SK-N-SH treated with all-trans-retinoic acid at 6 μM for 48 hours (cell line): ENCODE data around the gene NTN1.
"Not testable (repeated sequence)": the region's sequence is repeated elsewhere in the genome, so short reads cannot be mapped to it uniquely, and the experiment has no call there.

Experiments used
- ATAC-seq: fragments of 200-7000 bp; cut with Tn5 transposase; 3 replicates; pipeline ENCODE4 v1.9.1; 2020; ENCODE audit warnings: mild to moderate bottlenecking, moderate library complexity
- ARNTL ChIP-seq: fragments of 450-650 bp; formaldehyde crosslinking; IDR thresholded peaks from 2 replicates; pipeline ENCODE4 v1.5.0; 2020; ENCODE audit warnings: low read depth, mild to moderate bottlenecking, moderate library complexity, borderline replicate concordance
- BACH2 ChIP-seq: fragments of 250-450 bp; sonication (Bioruptor Pico); IDR thresholded peaks from 2 replicates; pipeline ENCODE4 v1.9.0; 2021; ENCODE audit warnings: mild to moderate bottlenecking, borderline replicate concordance
- ESRRG ChIP-seq: fragments of 250-450 bp; sonication (Bioruptor Pico); IDR thresholded peaks from 2 replicates; pipeline ENCODE4 v1.6.1; 2021; ENCODE audit warnings: mild to moderate bottlenecking
- GLIS3 ChIP-seq: fragments of 250-450 bp; sonication (Bioruptor Pico); IDR thresholded peaks from 2 replicates; pipeline ENCODE4 v1.5.0; 2020; ENCODE audit warnings: mild to moderate bottlenecking, moderate library complexity
- OSR1 ChIP-seq: fragments of 250-450 bp; sonication (Bioruptor Pico); IDR thresholded peaks from 2 replicates; pipeline ENCODE4 v1.8.0; 2022; ENCODE audit warnings: moderate library complexity, mild to moderate bottlenecking, inconsistent platforms
- SNAI2 ChIP-seq: fragments of 250-450 bp; sonication (Bioruptor Pico); IDR thresholded peaks from 2 replicates; pipeline ENCODE4 v1.5.0; 2020; ENCODE audit warnings: mild to moderate bottlenecking, moderate library complexity
- TCF4 ChIP-seq: fragments of 250-450 bp; sonication (Bioruptor Pico); IDR thresholded peaks from 2 replicates; pipeline ENCODE4 v1.8.0; 2021; ENCODE audit warnings: mild to moderate bottlenecking, moderate library complexity, borderline replicate concordance
- TOX ChIP-seq: fragments of 250-450 bp; sonication (Bioruptor Pico); IDR thresholded peaks from 2 replicates; pipeline ENCODE4 v1.8.0; 2021; ENCODE audit warnings: mild to moderate bottlenecking, moderate library complexity, borderline replicate concordance
- ZC3H10 ChIP-seq: fragments of 250-450 bp; sonication (Bioruptor Pico); IDR thresholded peaks from 2 replicates; pipeline ENCODE4 v1.5.1; 2021; ENCODE audit warnings: mild to moderate bottlenecking, moderate library complexity
- ZFP3 ChIP-seq: fragments of 250-450 bp; sonication (Bioruptor Pico); IDR thresholded peaks from 2 replicates; pipeline ENCODE4 v1.5.0; 2020; ENCODE audit warnings: mild to moderate bottlenecking, moderate library complexity
- ZFP30 ChIP-seq: fragments of 450-650 bp; formaldehyde crosslinking; IDR thresholded peaks from 2 replicates; pipeline ENCODE4 v1.5.0; 2022; ENCODE audit warnings: mild to moderate bottlenecking, moderate library complexity
- ZNF565 ChIP-seq: fragments of 450-650 bp; formaldehyde crosslinking; conservative IDR thresholded peaks from 2 replicates; pipeline ENCODE4 v1.5.0; 2020; ENCODE audit warnings: low read depth, mild to moderate bottlenecking, moderate library complexity
- ZNF70 ChIP-seq: fragments of 450-650 bp; formaldehyde crosslinking; IDR thresholded peaks from 2 replicates; pipeline ENCODE4 v1.5.0; 2020; ENCODE audit warnings: mild to moderate bottlenecking, moderate library complexity
- TF ChIP-seq, protein P1 (sequence below): fragments of 250-450 bp; sonication (Bioruptor Pico); IDR thresholded peaks from 2 replicates; pipeline ENCODE4 v1.5.1; 2021; ENCODE audit warnings: mild to moderate bottlenecking, moderate library complexity
- TF ChIP-seq, protein P2 (sequence below): fragments of 250-450 bp; sonication (Bioruptor Pico); IDR thresholded peaks from 2 replicates; pipeline ENCODE4 v1.5.0; 2020; ENCODE audit warnings: mild to moderate bottlenecking, moderate library complexity
- TF ChIP-seq, protein P3 (sequence below): fragments of 250-450 bp; sonication (Bioruptor Pico); IDR thresholded peaks from 2 replicates; pipeline ENCODE4 v1.8.0; 2021; ENCODE audit warnings: low read depth, mild to moderate bottlenecking, moderate library complexity, borderline replicate concordance

NTN1 gene

DNA sequence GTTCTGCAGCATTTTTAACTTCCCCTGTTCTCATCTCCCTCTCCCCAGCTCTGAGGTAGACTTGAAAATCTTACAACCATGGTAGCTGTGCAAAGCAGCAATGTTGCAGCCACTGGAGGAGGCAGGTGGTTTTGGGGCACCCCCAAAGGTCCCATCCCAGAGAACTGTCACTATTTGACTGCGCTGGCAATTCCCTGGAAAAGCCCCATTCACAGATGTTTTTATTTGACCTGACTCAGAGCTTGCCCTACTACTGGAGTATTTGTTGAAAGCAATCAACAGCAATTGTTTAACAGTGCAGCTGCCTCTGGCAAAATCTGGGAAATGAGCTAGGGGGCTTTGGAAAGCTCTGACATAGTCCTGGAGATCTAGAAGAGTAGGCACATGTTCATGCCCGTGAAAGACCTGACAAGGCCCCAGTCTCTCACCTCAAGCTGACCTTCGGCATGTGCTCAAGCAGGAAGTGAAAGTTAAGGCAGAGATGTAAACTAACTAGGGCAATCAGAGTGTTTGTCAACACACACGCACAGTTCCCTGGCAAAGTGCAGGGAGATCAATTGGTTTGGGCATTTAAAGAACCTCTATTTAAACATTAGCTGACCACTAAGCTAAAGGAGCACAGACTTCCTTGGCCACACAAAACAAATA lies 36.1 kb upstream of the NTN1 start:
- no peak for ATAC-seq
- TF ChIP-seq TOX (no peak), ZFP30 (CRISPR knock-in tag) (no peak), ZNF70 (CRISPR knock-in tag) (no peak), ZNF565 (CRISPR knock-in tag) (no peak), BACH2 (CRISPR knock-in tag) (no peak), ZFP3 (no peak), TCF4 (no peak), GLIS3 (CRISPR knock-in tag) (no peak), ZC3H10 (no peak), SNAI2 (CRISPR knock-in tag) (no peak)
- TF ChIP-seq, protein P1, sequence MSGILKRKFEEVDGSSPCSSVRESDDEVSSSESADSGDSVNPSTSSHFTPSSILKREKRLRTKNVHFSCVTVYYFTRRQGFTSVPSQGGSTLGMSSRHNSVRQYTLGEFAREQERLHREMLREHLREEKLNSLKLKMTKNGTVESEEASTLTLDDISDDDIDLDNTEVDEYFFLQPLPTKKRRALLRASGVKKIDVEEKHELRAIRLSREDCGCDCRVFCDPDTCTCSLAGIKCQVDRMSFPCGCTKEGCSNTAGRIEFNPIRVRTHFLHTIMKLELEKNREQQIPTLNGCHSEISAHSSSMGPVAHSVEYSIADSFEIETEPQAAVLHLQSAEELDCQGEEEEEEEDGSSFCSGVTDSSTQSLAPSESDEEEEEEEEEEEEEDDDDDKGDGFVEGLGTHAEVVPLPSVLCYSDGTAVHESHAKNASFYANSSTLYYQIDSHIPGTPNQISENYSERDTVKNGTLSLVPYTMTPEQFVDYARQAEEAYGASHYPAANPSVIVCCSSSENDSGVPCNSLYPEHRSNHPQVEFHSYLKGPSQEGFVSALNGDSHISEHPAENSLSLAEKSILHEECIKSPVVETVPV (CRISPR knock-in tag), result no peak

DNA sequence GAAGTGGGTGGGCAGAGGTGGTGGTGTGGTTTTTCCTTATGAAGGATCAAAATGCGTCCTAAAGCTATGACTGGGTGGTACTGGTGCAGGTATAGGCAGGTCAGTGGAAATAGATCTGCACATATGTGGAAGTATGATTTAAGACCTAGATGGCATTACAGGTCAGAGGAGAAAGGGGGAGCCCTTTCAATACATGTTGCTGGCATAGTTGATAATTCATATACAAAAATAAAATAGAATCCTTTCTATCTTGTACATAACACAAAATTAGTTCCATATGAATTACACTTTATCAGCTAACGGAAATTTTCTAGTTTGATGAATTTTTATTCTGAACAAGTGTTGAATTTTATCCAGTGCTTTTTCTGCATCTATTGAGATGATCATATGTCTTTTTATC lies 35.0 kb upstream of the NTN1 start:
- TF ChIP-seq ESRRG (CRISPR knock-in tag), result no peak
- TF ChIP-seq ARNTL (CRISPR knock-in tag), result no peak
- no peak for TF ChIP-seq ZFP30 (CRISPR knock-in tag)
- no peak for TF ChIP-seq TCF4
- TF ChIP-seq OSR1 (CRISPR knock-in tag), result no peak
- no peak for TF ChIP-seq ZNF565 (CRISPR knock-in tag)
- TF ChIP-seq, protein P2, sequence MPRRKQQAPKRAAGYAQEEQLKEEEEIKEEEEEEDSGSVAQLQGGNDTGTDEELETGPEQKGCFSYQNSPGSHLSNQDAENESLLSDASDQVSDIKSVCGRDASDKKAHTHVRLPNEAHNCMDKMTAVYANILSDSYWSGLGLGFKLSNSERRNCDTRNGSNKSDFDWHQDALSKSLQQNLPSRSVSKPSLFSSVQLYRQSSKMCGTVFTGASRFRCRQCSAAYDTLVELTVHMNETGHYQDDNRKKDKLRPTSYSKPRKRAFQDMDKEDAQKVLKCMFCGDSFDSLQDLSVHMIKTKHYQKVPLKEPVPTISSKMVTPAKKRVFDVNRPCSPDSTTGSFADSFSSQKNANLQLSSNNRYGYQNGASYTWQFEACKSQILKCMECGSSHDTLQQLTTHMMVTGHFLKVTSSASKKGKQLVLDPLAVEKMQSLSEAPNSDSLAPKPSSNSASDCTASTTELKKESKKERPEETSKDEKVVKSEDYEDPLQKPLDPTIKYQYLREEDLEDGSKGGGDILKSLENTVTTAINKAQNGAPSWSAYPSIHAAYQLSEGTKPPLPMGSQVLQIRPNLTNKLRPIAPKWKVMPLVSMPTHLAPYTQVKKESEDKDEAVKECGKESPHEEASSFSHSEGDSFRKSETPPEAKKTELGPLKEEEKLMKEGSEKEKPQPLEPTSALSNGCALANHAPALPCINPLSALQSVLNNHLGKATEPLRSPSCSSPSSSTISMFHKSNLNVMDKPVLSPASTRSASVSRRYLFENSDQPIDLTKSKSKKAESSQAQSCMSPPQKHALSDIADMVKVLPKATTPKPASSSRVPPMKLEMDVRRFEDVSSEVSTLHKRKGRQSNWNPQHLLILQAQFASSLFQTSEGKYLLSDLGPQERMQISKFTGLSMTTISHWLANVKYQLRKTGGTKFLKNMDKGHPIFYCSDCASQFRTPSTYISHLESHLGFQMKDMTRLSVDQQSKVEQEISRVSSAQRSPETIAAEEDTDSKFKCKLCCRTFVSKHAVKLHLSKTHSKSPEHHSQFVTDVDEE (CRISPR knock-in tag), result no peak
- TF ChIP-seq, protein P3, sequence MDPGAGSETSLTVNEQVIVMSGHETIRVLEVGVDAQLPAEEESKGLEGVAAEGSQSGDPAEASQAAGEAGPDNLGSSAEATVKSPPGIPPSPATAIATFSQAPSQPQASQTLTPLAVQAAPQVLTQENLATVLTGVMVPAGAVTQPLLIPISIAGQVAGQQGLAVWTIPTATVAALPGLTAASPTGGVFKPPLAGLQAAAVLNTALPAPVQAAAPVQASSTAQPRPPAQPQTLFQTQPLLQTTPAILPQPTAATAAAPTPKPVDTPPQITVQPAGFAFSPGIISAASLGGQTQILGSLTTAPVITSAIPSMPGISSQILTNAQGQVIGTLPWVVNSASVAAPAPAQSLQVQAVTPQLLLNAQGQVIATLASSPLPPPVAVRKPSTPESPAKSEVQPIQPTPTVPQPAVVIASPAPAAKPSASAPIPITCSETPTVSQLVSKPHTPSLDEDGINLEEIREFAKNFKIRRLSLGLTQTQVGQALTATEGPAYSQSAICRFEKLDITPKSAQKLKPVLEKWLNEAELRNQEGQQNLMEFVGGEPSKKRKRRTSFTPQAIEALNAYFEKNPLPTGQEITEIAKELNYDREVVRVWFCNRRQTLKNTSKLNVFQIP (CRISPR knock-in tag), result no peak
- ATAC-seq, result no peak

DNA sequence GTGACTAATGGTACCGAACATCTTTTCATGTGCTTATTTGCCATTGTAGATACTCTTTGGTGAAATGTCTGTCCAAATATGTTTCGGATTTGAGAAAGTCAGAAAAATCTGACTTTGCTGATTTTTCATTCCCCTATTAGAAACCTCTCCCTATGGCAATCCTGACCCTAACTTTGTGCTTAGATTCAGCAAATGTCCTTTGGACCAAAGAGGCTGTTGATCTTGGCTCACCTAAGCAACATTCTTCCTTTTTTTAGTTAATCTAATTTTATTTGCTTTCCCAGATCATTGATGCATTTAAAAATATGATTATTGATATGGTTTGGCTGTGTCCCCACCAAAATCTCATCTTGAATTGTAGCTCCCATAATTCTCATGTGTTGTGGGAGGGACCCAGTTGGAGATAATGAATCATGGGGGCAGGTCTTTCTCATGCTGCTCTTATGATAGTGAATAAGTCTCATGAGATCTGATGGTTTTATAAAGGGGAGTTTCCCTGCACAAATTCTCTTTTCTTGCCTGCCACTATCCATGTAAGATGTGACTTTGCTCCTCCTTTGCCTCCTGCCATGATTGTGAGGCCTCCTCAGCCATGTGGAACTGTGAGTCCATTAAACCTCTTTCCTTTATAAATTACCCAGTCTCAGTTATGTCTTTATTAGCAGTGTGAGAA lies 32.9 kb upstream of the NTN1 start:
- ATAC-seq, result not testable (repeated sequence)

DNA sequence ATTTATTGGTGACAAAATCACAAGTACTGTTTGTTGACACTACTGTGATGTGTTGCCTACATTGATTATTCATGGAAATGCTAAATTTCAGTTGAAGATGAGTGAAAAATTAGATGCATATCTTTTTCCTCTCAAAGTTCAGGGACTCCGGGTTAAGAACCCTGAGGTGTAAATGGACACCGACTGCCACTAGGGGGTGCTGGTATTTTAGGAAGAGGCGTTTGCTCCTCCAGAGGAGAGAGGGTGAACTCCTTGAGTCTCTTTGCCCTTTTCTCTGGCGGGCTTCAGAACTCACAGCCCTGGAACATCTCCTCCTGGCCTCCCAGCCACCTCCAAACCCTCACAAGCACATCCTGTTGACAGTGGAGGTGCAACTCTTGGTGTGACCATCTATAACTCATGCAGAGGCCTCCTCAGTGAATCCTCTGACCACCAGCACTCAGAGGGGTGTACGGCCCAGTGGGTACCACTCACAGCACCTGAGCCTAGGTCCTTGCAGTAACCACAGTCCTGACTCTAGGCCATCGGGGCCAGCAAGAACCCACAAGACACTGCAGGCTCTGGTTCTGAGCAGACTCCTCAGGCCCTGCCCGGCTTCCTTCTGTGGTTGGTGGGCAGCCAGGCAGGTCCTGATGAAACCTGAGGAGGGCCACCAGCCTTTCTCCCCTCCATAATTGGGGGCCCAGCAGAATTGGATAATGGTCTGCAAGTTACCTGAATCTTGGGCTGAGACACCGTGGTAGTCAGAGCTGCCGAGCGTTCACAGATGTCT lies 29.6 kb upstream of the NTN1 start:
- TF ChIP-seq, protein P2 (CRISPR knock-in tag), result no peak
- TF ChIP-seq ZNF70 (CRISPR knock-in tag) (no peak), SNAI2 (CRISPR knock-in tag) (no peak), ZFP30 (CRISPR knock-in tag) (no peak)

More for the DNA sequence above, 29.6 kb upstream of the NTN1 start:
- ATAC-seq, result peak; percentile 80
